AG09309 (cell line): ENCODE measurements around the gene PUS1.

Experiments used
- DNase-seq: peaks from one replicate; pipeline ENCODE4 v3.0.0-alpha.2; 2010; ENCODE audit warnings: low read depth
- H3K4me3 ChIP-seq: 2 replicates; pipeline ENCODE4 v1.5.1; 2011; ENCODE audit warnings: mild to moderate bottlenecking, low read depth, low read length, moderate library complexity; ENCODE audit not compliant: control insufficient read depth
- CTCF ChIP-seq: IDR thresholded peaks from 2 replicates; pipeline ENCODE4 v1.5.1; 2011; ENCODE audit warnings: mild to moderate bottlenecking, low read depth, low read length, inconsistent platforms; ENCODE audit not compliant: insufficient read depth, control insufficient read depth; ENCODE audit errors: missing control alignments

Gene PUS1

DNA sequence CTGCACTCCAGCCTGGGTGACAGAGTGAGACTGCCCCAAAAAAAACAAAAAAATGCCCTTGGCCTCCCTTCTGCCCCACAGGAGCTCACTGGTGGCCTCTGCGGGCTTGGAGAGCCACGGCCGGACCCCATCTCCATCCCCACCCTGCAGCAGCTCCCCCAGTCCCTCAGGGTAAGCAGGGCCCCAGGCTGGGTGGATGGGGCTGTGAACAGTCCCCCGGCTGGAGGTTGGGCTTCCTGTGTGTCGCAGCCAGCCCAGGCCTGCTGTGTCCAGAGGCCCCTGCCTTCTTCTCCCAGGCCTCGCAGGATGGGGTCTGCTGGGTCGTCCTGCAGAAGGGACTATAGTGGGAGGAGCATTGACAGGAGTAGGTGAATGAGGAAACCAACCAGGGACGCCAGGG lies 15.4 kb upstream of the PUS1 start:
- H3K4me3 ChIP-seq: no peak overlapping the region
- DNase-seq: no peak
- no peak for TF ChIP-seq CTCF

DNA sequence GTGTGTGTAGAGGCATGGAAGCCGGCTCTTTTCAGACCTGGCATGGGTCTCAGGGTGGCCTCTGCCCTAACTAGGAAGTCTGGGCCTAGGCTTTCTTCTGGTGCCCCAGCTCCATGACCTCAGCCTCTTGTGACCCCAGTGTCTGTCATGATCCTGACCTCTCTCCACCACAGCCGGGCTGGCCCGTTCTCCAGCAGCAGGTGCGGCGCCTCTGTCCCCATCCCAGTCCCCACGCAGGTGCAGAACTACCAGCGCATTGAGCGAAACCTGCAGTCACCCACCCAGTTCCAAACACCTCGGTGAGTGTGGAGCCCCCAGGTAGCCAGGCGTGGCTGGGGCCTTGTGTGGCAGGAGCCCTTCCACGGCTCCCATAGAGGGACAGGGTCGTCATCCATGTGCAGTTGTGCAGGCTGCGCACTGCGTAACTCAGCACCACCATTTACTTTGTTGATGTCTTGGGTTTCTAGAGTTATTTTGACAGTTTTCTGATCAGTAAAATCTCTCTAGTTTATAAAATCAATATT lies 14.8 kb upstream of the PUS1 start:
- no peak overlapping the region for H3K4me3 ChIP-seq
- TF ChIP-seq CTCF: no peak
- no peak for DNase-seq

- DNase-seq: no peak
- H3K4me3 ChIP-seq: no peak overlapping the region
- TF ChIP-seq CTCF: no peak
Observed at GRCh38 chr12:131915000-131915689, 13.9 kb upstream of the PUS1 start.

DNA sequence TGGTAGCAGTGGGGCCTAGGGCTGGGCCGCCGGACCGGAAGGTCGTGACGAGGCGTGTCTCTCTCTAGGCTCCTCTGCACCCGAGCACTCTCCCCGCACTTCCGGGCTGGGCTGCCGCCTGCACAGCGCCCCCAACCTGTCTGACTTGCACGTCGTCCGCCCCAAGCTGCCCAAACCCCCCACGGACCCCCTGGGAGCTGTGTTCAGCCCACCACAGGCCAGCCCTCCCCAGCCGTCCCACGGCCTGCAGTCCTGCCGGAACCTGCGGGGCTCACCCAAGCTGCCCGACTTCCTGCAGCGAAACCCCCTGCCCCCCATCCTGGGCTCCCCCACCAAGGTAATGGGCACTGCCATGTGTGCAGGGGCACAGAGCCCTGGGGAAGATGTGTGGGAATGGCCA lies 13.3 kb upstream of the PUS1 start:
- no peak for DNase-seq
- no peak for TF ChIP-seq CTCF
- no peak overlapping the region for H3K4me3 ChIP-seq

GRCh38 chr12:131916306-131917138 lies 12.6 kb upstream of the PUS1 start:
- DNase-seq: no peak
- TF ChIP-seq CTCF: no peak

GRCh38 chr12:131917139-131917710 lies 11.9 kb upstream of the PUS1 start:
- no peak overlapping the region for H3K4me3 ChIP-seq
- no peak for TF ChIP-seq CTCF
- DNase-seq: no peak

More at GRCh38 chr12:131916306-131917138, 12.6 kb upstream of the PUS1 start:
- H3K4me3 ChIP-seq: no peak overlapping the region
